GM18868 (cell line): ENCODE results near the gene CCDC18.
"Not testable (repeated sequence)": the region's sequence is repeated elsewhere in the genome, so short reads cannot be mapped to it uniquely, and the experiment has no call there.

Source experiments
- ATAC-seq: cut with Tn5 transposase; IDR thresholded peaks from one replicate; pipeline ENCODE4 v1.9.1; 2021; ENCODE audit warnings: mild to moderate bottlenecking, moderate library complexity; ENCODE audit not compliant: unreplicated experiment

CCDC18 gene

DNA sequence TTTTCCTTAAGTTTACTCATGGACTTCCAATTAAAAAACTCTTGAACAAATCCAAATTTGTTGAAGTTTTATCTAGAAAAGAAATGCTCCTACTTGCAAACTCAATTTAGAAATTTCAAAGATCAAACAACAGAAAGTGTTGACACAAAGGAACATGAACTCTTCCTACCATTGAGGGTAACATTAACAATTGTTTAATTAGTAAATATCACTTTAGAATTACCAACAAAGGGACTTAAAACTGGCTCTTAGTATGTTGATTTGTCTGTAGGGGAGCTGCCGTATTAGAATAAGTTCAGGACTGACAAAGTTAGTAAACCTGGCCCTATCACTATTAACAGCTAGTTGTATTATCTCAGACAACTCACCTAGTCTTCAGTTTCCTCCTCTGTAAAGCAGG lies 57.9 kb downstream of the CCDC18 start:
- ATAC-seq: no peak

DNA sequence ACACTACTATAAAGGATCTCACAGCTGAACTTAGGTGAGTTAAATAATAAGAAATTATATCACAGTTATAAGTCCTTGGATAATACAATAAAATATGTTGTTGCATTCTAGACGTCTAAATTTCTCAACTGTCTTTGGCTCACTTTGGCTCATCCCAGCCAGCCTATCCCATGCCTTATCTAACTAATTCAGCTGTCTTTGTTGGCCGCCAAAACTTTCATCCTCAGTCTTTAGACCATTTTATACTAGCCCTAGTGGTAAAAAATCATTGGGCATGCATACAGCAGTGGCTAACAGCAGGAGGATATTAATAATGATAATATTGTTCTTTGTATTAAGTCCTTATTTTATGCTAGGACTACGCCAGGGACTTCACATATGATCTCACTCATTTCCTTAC lies 59.3 kb downstream of the CCDC18 start:
- no peak for ATAC-seq

DNA sequence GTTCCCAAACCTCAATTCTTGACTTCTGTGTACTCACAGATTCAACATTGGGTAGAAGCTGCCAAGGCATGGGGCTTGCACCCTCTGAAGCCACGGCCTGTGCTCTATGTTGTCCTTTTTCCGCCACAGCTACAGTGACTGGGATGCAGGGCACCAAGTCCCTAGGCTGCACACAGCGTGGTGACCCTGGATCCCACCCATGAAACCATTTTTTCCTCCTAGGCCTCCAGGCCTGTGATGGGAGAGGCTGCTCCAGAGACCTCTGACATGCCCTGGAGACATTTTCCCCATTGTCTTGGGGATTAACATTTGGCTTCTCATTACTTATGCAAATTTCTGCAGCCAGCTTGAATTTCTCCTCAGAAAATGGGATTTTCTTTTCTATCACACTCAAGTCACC lies 62.7 kb downstream of the CCDC18 start:
- not testable (repeated sequence) for ATAC-seq

DNA sequence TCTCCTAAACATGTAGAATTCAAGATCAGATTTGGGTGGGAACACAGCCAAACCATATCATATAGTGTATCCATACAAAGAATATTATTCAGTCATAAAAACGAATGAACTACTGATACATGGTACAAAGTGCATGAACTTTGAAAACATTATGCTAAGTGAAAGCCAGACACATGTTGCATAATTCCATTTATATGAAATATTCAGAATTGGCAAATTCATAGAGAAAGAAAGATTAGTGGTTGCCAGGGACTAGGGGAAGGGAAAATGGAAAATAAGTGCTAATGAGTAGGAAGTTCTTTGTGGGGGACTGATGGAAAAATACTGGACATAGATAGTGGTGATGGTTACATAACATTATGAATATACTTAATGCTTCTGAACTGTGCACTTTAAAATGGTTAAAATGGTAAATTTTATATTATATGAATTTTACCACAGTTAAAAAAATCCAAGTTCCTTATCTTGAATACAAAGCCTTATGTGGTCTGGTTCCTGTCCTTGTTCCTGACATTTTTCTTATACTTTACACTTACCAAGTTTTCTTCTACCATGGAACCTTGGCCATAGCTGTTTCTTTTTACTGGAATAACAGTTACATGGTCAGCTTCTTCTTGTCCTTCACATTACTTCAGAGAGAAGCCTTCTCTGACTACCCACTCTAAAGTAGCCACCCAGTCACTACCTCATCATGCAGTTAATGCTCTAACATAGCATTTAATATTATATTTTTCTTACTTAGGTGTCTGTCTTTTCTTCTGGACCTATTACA lies 64.0 kb downstream of the CCDC18 start:
- no peak for ATAC-seq

DNA sequence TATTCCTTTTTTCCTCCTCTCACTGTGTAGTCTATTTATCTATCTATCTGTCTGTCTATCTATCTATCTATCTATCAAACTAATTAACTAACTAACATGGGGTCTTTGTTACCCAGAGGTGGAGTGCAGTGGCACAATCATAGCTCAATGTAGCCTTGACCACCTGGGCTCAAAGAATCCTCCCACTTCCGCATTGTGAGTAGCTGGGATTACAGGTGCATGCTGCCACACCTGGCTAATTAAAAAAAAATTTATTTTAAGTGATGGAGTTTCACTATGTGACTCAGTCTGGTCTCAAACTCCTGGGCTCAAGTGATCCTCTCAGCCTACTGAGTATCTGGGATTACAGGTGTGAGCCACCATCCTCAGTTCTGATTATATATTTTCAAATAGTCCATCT lies 71.4 kb downstream of the CCDC18 start:
- no peak for ATAC-seq

DNA sequence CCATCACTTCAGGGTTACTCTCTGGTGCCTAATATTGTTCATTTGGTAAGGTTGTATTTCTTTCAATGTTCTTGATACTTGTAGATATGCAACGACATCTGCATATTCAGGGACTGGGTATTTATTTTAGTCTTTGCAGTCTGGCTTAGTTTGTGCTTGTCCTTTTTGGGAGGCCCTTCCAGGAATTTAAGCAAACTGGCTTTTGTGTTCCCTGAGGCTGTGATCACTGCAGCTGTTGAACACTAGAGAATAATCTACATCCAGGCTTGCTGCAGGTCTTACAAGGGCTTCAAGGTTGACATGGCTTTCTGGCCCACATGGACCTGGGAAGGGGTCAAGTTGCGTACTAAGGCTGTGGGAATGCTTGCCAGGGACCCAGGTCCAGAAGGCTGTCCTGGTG lies 72.1 kb downstream of the CCDC18 start:
- no peak for ATAC-seq

DNA sequence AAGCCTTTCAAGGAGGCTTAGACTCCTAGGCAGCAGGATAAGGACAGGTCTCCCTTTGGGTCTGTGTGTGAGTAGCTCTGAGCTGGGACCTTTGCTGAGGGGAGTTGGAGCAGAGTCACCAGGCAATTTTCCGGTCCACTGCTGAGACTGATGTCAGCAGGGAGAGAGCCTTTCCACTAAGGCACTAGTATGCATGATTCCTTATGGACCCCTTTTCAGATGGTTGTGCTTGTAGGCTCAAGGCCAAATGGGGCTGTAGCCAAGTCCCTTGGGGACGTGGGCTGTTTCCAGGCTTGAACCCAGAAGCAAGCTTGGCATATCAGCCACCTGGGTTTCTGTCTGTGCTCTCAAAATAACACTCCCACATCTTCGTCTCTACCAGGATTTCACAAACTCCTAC lies 73.0 kb downstream of the CCDC18 start:
- ATAC-seq: no peak

DNA sequence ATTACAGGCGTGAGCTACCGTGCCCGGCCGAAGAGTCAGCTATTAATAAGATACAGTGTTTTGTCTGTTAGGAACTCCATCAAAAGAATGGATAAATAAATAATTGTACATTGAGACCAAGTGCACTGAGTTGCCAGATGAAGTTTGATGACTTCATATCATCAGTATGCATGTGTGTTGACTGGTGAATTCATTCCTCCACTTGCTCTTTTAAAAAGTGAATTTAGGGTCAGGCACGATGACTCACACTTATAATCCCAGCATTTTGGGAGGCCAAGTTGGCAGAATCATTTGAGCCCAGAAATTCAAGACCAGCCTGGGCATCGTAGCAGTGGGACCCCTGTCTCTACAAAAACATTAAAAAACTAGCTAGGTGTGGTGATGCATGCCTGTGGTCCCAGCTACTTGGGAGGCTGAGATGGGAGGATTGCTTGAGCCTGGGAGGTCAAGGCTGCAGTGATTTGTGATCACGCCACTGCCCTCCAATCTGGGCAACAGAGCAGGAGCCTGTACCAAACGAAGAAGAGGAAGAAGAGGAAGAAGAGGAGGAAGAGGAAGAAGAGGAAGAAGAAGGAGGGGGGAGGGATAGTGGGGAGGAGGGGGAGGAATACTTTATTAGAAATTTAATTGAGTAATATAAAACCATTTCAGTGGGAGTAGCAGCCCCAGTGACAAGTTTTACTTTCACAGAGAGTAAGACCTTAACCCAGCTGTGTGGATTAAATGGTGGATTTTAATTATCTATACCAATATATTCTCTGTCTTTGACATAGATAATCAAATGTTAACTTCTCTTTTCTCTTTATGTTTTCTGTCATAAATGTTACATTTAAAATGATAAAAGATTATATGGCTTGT lies 74.9 kb downstream of the CCDC18 start:
- ATAC-seq: no peak

DNA sequence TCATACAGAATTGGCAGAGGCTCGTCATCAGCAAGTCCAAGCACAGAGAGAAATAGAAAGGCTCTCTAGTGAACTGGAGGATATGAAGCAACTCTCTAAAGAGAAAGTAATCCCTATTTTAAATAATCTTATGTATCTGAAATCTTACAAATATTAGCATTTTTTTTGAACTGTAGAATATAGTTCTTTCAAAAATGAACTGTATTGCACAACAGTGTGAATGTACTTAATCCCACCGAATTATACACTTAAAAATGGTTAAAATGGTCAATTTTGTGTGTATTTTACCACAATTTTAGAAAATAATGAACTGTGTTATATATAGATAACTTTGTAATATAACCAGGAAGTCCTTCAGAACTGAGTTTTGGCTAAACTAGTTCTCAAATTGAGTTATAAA lies 75.9 kb downstream of the CCDC18 start:
- no peak for ATAC-seq

DNA sequence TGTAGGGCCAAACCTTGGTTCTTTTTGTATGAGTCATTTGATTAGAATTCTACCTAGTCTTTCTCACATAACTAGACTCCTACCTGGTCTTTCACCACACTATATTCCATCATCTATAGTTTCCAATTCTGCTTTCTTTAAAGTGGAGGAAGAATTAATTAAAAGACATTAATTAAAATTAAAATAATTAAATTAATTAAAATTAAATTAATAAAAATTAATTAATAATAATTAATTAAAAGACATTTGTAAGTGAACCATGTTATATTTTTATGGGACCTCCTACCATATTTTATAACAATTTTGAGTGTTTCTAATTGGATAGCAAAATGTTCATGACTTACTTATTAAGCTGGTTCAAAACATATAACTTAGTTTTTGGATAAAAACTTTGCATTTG lies 77.4 kb downstream of the CCDC18 start:
- ATAC-seq: no peak

DNA sequence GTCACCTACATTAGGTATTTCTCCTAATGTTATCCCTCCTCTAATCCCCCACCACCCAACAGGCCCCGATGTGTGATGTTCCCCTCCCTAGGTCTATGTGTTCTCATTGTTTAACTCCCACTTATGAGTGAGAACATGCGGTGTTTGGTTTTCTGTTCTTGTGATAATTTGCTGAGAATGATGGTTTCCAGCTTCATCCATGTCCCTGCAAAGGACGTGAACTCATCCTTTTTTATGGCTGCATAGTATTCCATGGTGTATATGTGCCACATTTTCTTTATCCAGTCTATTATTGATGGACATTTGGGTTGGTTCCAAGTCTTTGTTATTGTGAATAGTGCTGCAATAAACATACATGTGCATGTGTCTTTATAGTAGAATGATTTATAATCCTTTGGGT lies 80.2 kb downstream of the CCDC18 start:
- not testable (repeated sequence) for ATAC-seq

DNA sequence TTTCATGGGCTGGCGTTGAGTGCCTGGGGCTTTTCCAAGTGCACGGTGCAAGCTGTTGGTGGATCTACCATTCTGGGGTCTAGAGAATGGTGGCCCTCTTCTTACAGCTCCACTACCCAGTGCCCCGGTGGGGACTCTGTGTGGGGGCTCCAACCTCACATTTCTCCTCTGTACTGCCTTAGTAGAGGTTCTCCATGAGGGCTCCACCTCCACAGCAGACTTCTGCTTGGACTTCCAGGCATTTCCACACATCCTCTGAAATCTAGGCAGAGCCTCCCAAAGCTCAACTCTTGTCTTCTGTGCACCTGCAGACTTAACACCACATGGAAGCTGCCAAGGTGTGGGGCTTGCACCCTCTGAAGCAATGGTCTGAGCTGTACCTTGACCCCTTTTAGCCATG lies 82.1 kb downstream of the CCDC18 start:
- ATAC-seq: no peak

DNA sequence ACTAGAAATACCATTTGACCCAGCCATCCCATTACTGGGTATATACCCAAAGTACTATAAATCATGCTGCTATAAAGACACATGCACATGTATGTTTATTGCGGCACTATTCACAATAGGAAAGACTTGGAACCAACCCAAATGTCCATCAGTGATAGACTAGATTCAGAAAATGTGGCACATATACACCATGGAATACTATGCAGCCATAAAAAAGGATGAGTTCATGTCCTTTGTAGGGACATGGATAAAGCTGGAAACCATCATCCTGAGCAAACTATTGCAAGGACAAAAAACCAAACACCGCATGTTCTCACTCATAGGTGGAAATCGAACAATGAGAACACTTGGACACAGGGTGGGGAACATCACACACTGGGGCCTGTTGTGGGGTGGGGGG lies 88.4 kb downstream of the CCDC18 start:
- ATAC-seq: not testable (repeated sequence)

DNA sequence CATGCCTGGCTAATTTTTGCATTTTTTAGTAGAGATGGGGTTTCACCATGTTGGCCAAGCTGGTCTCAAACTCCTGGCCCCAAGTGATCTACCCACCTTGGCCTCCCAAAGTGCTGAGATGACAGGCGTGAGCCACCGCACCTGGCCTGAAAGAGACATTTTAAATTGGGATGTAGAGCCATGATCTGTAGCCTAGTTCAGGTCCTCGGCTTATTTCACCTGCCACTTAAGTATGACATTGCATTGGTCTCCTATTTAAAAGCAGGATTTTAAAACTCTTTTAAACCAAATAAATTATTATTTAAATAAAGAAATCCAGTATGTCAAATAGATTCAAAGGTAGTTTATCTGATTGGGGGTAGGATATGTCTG lies 94.7 kb downstream of the CCDC18 start:
- ATAC-seq: not testable (repeated sequence)

DNA sequence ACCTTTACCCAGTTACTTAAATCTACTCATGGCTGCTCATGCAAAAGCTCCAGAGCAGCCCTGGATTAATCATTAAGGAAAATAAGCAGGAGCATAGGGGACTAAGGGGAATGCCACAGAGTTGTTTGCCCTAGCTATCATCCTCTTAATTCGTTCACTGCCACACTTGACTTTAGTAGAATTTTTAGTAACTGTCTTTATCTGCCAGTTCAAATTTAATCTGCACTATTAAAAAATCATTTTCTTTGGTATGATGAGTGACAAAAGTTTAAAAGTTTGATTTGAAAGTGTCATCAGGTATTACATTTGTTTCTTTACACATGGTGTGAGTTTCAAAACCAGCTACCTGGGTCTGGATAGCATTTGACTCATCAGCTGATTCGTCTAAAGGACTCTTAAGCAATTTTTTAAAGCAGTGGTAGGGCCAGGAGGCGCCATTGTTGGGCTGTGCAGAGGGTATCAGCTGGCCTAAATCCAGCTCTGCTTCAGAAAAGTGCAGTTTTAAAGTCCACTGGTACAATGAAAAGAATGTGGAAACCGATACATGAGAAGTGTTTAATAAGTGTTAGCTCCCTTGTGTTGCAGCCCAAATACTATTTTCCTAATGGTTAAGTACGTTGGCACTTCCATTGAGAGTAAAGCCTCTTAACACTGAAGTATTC lies 95.2 kb downstream of the CCDC18 start:
- ATAC-seq: no peak

DNA sequence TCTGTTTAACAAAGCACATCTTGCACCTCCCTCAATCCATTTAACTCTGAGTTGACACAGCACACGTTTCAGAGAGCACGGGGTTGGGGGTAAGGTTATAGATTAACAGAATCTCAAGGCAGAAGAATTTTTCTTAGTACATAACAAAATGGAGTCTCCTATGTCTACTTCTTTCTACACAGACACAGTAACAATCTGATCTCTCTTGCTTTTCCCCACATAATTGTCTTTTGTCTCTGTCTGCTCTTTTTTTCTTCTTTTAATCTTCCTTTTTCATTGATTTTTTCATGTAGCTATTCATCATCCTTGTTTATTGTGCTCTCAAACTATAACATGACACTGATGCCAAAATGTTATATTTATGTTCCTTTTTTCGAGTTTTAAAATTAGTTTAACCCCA lies 97.0 kb downstream of the CCDC18 start:
- ATAC-seq: not testable (repeated sequence)

DNA sequence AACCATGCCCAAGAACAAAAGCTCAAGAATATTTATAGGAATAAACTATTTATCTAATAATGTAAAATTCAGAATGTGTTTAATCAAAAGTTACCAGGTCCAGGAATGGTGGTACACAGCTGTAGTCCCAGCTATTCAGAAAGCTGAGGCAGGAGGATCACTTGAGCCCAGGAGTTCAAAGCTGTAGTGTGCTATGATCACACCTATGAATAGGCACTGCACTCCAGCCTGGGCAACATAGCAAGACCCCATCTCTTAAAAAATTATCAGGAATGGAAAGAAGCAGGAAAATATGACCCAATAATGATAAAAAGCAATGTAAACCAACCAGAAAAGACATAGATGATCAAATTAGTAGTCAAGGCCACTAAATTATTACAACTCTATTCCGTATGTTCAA lies 103.0 kb downstream of the CCDC18 start:
- no peak for ATAC-seq

DNA sequence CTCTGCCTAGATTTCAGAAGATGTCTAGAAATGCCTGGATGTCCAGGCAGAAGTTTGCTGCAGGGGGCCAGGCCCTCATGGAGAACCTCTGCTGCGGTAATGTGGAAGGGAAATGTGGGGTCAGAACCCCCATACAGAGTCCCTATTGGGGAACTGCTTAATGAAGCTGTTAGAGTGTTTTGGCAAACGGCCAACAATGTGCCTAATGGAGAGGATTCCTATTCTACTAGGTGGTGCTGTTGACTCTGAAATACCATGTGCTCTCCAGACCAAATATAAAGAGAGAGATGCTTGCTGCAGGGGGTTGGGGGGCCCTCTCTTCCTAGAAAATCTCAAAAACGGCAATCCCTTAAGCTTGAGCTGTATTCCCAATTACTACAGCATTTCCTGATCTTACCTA lies 108.0 kb downstream of the CCDC18 start:
- no peak for ATAC-seq

DNA sequence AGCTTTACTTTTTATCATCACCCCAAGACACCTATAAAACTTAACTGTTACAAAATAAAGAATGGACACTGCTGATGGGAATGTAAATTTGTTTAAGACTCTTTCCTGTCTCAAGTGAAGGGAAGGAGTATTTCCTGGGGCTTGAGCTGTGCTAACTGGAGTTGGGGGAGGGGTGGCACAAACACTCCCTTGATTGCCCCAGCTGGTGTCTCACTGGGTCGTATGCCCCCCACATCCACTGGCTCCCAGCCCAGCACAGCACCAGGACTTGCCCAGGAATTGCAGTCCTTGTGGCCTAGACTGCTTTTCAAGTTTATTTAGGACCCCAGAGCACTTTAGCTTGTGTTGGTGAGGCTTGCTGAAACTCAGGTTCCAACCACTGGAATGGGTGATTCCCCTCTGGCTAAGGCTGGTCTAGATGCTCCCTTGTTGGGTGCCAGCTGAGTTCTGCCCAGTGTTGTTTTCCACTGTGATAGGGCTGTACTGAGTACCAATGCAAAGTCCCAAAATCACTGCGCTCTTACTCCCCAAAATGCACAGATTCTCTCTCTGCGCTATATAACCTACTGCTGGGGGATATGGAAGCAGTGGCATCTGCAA lies 116.1 kb downstream of the CCDC18 start:
- no peak for ATAC-seq

DNA sequence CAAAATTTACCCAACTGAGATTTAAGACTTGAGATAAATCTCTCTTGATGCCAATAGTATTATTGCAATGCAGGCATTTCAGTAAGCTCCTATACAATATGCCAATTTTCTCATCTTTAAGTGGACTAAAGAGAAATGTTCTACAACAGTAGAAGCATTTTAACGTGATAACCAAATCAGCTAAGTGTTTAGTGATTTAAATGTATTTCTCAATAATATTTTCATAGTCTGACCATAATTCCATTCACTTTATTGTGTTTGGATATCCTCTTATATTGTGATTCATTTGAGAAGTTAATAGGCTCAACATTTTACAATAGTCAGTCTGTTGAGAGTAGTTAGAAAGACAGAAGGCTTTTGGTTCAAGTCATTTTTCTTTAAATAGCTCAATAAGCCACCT lies 120.6 kb downstream of the CCDC18 start:
- ATAC-seq: no peak

DNA sequence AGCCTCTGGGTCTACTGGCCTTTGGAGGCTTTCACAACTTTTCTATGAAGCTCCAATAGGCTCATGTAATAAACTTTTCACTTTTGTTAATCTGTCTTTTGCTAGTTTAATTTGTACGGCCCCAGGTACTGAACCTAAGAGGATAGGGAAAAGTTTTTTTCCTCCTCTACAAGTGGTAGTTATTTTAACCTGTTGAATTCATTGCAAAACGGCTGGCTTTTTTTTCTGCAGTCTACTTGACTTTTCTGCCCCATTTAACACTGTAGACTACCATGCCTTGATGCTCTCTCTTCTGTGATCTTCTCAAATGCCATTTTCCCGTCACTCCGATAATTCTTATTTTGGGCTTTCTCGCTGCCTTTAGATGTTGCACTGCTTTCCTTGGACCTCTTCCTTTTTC lies 121.6 kb downstream of the CCDC18 start:
- no peak for ATAC-seq
